Measurements from ENCODE around the gene TLR7.

GRCh38 chrX:12894074-12895030 lies 27.5 kb downstream of the TLR7 start:
- TF ChIP-seq YY1 (IDR thresholded peaks at IDR 0.05; ENCODE audit: insufficient read depth, insufficient read length): no peak
- TF ChIP-seq SUZ12 (IDR thresholded peaks at IDR 0.05; ENCODE audit: extremely low read depth, insufficient read depth, insufficient read length): no peak

Measured in NT2/D1 (cell line).